Kidney epithelial cell (primary cell): ENCODE results near the gene MGAT4D. TPM values are rescaled to one million over a fixed set of nuclear protein-coding genes. Genes with fewer than 3 reads are reported as not detected.
"Not testable (repeated sequence)": the region's sequence is repeated elsewhere in the genome, so short reads cannot be mapped to it uniquely, and the experiment has no call there.

Source experiments
- DNase-seq: peaks from one replicate; pipeline ENCODE4 v3.0.0-alpha.2; 2010; ENCODE audit warnings: low read depth
- H3K27me3 ChIP-seq: 2 replicates; pipeline ENCODE4 v1.6.0; 2011; ENCODE audit warnings: low read length; ENCODE audit not compliant: control insufficient read depth, insufficient read depth
- H3K36me3 ChIP-seq: 2 replicates; pipeline ENCODE4 v1.5.1; 2011; ENCODE audit warnings: low read length; ENCODE audit not compliant: control insufficient read depth, insufficient read depth
- H3K4me3 ChIP-seq: 2 replicates; pipeline ENCODE4 v1.5.1; 2011; ENCODE audit warnings: low read depth, mild to moderate bottlenecking, control low read depth, low read length
- total RNA-seq: library from RNA; depleted of rRNA; stranded (reverse); fragments of >200 nt; gene quantifications from 2 replicates; pipeline ENCODE4 v1.2.3, GENCODE V29; 2015
- TF ChIP-seq, protein P1 (sequence below): IDR thresholded peaks from 2 replicates; pipeline ENCODE4 v1.5.1; 2011; ENCODE audit warnings: mild to moderate bottlenecking, moderate library complexity, low read length, control low read depth, inconsistent platforms; ENCODE audit not compliant: insufficient read depth, poor library complexity, severe bottlenecking

Gene MGAT4D
- total RNA-seq, 1 donor from 2014 or later: not detected

DNA sequence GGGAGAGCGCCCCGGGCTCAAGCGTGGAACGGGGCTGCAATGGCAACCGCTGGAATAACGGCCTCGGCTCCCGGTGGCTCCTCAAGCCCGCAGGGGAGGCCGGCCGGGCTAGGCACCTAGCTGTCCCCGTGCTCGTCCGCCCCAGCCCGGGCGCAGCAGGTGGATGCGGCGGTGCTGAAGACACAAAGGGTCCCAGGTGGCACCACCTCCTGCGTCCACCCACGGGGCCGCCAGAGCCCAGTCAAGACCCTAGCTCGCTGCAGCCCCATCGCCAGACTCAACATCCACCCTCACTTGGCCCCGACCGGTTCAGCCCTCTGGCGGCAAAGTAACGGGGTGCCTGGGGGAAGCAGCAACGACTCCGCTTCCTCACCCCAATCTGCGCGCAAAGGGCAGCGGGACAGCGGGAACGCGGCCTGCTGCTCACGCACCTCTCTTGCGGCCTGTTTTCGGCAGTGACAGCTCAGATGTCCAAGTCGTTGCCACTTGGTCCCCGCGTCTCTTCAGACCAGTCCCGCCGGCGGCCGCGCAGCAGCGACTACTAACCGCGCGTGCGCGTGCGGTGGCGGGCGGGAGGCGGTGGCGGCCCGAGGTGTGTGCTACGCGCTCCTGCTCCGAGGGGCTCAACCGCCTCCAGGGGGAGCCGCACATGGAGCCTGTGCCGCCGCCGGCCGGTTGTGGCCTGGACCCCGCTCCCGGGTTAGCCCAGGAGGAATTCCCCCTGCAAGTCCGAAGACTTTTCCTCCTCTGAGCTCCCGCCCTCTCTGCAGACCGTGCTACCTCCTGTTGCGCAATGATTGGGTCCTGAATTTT lies 70.8 kb downstream of the MGAT4D start, which contains the start of gene CLGN:
CLGN (minus strand) TSS at position 543 of the 813 bp plus-strand sequence. CDS start 14,570 bp downstream, outside the sequence.
- DNase-seq: no peak
- TF ChIP-seq, protein P1, sequence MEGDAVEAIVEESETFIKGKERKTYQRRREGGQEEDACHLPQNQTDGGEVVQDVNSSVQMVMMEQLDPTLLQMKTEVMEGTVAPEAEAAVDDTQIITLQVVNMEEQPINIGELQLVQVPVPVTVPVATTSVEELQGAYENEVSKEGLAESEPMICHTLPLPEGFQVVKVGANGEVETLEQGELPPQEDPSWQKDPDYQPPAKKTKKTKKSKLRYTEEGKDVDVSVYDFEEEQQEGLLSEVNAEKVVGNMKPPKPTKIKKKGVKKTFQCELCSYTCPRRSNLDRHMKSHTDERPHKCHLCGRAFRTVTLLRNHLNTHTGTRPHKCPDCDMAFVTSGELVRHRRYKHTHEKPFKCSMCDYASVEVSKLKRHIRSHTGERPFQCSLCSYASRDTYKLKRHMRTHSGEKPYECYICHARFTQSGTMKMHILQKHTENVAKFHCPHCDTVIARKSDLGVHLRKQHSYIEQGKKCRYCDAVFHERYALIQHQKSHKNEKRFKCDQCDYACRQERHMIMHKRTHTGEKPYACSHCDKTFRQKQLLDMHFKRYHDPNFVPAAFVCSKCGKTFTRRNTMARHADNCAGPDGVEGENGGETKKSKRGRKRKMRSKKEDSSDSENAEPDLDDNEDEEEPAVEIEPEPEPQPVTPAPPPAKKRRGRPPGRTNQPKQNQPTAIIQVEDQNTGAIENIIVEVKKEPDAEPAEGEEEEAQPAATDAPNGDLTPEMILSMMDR: peak; percentile 53
- Histone ChIP-seq H3K36me3 (no peaks in the 10 kb centered on the region), H3K4me3 (peak within 1 kb of the TSS; percentile 73), H3K27me3 (no peaks in the 10 kb centered on the region)

DNA sequence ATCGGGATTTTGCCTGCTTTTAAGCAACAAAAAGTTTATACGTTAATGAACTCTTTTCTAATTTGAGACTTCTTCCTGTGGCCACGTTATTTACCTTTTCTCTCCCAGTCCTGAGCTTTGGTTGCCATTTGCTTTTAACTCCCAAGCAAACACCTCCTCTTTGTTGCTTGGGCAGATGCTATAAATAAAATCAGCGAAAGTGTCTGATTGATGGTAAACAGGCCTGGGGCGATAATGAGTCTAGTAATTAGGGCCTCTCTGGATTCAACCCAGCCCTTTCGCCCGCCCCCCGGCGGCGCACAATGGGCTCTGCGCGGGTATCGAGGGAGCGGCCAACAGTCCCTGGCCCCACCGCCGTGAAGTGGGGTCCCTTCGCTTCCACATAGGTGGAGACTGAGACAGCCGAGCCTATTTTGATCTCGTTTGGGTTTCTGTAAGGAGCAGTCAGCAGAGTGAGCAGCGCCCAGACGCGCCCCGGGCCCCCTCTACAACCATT lies 71.4 kb downstream of the MGAT4D start:
- H3K27me3 ChIP-seq: no peaks in the 10 kb centered on the region
- peak overlapping the region; percentile 73 for H3K4me3 ChIP-seq
- no peak for DNase-seq
- TF ChIP-seq, protein P1: peak; percentile 18
- no peaks in the 10 kb centered on the region for H3K36me3 ChIP-seq

DNA sequence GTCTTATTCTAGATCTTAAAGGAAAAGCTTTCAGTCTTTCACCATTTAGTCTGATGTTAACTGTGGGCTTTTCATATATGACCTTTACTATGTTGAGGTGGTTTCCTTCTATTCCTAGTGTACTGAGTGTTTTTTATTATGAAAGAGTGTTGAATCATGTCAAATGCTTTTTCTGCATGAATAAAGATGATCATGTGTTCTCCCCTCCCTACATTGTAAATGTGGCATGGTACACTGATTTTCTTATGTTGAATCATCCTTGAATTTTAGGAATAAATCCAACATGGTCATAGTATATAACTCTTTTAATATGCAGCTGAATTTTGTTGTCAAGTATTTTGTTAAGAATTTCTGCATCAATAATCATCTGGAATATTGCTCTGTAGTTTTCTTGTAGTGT lies 75.0 kb downstream of the MGAT4D start:
- no peak overlapping the region for H3K4me3 ChIP-seq
- H3K36me3 ChIP-seq: no peaks in the 10 kb centered on the region
- no peak for DNase-seq
- no peaks in the 10 kb centered on the region for H3K27me3 ChIP-seq
- TF ChIP-seq, protein P1: no peak

DNA sequence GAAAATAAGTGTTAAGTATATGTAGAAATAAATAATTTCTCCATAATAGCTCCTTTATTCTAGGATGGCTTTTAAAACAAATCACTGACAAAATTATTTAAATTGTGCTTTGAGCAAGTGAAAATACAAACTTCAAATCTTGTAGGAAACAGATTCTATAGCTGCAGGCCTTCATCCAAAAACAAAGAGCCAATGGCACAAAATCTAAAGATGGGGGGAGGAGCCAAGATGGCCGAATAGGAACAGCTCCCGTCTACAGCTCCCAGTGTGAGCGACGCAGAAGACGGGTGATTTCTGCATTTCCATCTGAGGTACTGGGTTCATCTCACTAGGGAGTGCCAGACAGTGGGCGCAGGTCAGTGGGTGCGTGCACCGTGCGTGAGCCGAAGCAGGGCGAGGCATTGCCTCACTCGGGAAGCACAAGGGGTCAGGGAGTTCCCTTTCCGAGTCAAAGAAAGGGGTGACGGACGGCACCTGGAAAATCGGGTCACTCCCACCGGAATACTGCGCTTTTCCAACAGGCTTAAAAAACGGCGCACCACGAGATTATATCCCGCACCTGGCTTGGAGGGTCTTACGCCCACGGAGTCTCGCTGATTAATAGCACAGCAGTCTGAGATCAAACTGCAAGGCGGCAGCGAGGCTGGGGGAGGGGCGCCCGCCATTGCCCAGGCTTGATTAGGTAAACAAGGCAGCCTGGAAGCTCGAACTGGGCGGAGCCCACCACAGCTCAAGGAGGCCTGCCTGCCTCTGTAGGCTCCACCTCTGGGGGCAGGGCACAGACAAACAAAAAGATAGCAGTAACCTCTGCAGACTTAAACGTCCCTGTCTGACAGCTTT lies 84.7 kb downstream of the MGAT4D start:
- H3K36me3 ChIP-seq, H3K4me3 ChIP-seq, H3K27me3 ChIP-seq, DNase-seq: not testable (repeated sequence)

DNA sequence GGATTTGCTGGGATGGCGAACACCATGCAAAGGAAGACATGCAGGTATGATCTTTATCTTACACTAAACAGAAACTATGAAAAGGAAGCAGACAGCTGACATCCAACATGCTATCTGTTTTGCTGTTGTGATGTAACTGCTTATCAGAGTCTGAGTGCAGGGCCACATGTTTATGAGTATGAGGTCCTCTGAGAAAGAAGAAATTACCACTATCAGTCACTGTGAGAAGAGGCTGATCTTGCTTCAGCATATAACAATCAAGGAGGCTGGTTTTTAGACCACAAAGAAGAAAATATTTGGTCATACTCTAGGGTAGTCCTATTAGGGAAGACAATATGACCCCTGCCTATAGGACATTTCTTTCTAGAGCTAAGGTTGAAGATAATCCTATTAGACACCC lies 89.1 kb downstream of the MGAT4D start:
- TF ChIP-seq, protein P1: no peak
- H3K4me3 ChIP-seq: no peak overlapping the region

DNA sequence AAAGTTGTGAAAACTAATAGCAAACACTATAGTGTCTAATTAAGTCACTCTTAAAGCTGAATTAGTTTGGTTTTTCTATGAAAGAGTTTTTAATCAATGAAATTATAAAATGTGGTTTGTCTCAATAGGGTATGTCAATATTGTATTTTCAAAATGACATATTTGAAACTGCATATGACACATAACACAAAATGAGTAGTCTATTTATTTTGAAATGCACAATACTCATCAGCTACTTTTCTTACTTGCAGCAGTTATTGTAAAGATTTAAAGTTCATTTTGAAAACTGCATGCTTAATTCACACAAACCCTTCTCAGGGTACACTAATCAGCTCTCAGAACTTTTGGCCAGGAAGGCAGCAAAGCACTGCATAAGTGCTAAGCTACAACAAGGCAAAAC lies 91.8 kb downstream of the MGAT4D start:
- DNase-seq: no peak
- H3K27me3 ChIP-seq: no peaks in the 10 kb centered on the region
- H3K36me3 ChIP-seq: no peaks in the 10 kb centered on the region
- no peak overlapping the region for H3K4me3 ChIP-seq
- TF ChIP-seq, protein P1: no peak

More for the DNA sequence above, 89.1 kb downstream of the MGAT4D start:
- DNase-seq: no peak
- Histone ChIP-seq H3K36me3 (no peaks in the 10 kb centered on the region), H3K27me3 (no peaks in the 10 kb centered on the region)
